SK-N-SH (cell line): ENCODE measurements around the gene TNIP3.
A peak's percentile ranks its signal among the peaks of the same experiment; 100 is the strongest.

Experiments used
- EP300 ChIP-seq, 2 experiments: IDR thresholded peaks; 2 replicates each; pipeline versions ENCODE4 v1.4.0 to v1.6.1; 2012; ENCODE audit warnings: borderline replicate concordance in 1 of 2, low read depth in 1 of 2, low read length in 1 of 2
- JUND ChIP-seq: IDR thresholded peaks from 2 replicates; pipeline ENCODE4 v1.4.0; 2012
- MEF2A ChIP-seq: IDR thresholded peaks from 2 replicates; pipeline ENCODE4 v1.4.0; 2012; ENCODE audit warnings: low read depth, borderline replicate concordance
- POLR2AphosphoS5 ChIP-seq: IDR thresholded peaks from 2 replicates; pipeline ENCODE4 v1.6.1; 2012; ENCODE audit warnings: low read depth, low read length
- RAD21 ChIP-seq: IDR thresholded peaks from 2 replicates; pipeline ENCODE4 v1.6.1; 2012; ENCODE audit warnings: mild to moderate bottlenecking, low read length
- RCOR1 ChIP-seq: fragments of 150-350 bp; IDR thresholded peaks from 2 replicates; pipeline ENCODE4 v1.6.1; 2017; ENCODE audit warnings: antibody characterized with exemption, low read length
- RFX5 ChIP-seq: IDR thresholded peaks from 2 replicates; pipeline ENCODE4 v1.6.1; 2012; ENCODE audit warnings: mild to moderate bottlenecking, improper control_type of control experiment, low read length
- TAF1 ChIP-seq: IDR thresholded peaks from 2 replicates; pipeline ENCODE4 v1.6.1; 2012; ENCODE audit warnings: low read depth, mild to moderate bottlenecking, low read length, moderate library complexity, borderline replicate concordance
- TF ChIP-seq, protein P1 (sequence below): fragments of 200-600 bp; sonication (generic); IDR thresholded peaks from 2 replicates; pipeline ENCODE4 v1.6.1; 2017; ENCODE audit warnings: antibody characterized with exemption, mild to moderate bottlenecking, moderate library complexity
- TF ChIP-seq, protein P2 (sequence below): IDR thresholded peaks from 2 replicates; pipeline ENCODE4 v1.4.0; 2012; ENCODE audit warnings: low read depth
- TF ChIP-seq, protein P3 (sequence below): fragments of 150-350 bp; IDR thresholded peaks from 2 replicates; pipeline ENCODE4 v1.6.1; 2017; ENCODE audit warnings: antibody characterized with exemption, low read length, low read depth, borderline replicate concordance
- TF ChIP-seq, protein P4 (sequence below): IDR thresholded peaks from 2 replicates; pipeline ENCODE4; 2012

DNA sequence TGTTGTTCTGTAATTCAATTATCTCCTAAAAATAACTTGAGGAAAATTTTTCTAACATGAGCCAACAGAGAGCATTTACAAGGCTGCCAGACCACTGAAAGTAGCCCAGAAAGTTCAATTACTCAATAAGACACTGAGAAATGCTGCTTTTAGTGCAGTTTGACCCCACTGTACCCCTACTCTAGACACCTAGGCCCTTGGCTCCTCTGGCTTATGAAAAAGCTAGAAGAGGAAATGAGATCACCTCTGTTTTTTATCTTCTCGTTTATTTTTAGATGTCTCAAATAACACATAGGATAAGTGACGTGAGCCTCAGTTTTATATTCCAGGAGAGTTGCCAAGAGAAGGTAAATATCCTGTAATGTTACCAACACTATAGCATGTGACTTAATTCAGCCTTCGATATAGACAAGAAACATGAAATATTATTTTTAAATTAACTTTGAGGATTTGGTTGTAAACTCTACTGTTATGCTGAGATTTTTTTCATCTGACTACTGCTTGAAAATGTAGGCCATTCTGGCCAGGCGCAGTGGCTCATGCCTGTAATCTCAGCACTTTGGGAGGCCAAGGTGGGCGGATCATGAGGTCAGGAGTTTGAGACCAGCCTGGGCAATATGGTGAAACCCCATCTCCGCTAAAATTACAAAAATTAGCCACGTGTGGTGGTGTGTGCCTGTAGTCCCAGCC is 24.4 kb downstream of the TNIP3 start:
- TF ChIP-seq, protein P1, sequence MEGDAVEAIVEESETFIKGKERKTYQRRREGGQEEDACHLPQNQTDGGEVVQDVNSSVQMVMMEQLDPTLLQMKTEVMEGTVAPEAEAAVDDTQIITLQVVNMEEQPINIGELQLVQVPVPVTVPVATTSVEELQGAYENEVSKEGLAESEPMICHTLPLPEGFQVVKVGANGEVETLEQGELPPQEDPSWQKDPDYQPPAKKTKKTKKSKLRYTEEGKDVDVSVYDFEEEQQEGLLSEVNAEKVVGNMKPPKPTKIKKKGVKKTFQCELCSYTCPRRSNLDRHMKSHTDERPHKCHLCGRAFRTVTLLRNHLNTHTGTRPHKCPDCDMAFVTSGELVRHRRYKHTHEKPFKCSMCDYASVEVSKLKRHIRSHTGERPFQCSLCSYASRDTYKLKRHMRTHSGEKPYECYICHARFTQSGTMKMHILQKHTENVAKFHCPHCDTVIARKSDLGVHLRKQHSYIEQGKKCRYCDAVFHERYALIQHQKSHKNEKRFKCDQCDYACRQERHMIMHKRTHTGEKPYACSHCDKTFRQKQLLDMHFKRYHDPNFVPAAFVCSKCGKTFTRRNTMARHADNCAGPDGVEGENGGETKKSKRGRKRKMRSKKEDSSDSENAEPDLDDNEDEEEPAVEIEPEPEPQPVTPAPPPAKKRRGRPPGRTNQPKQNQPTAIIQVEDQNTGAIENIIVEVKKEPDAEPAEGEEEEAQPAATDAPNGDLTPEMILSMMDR = no peak
- TF ChIP-seq EP300 (IDR thresholded peaks at IDR 0.05; ENCODE audit: borderline replicate concordance in 1 of 2, low read depth in 1 of 2, low read length in 1 of 2) (peak in 1 of 2 experiments; percentile 29; a peak in 1 of 4 replicates), POLR2AphosphoS5 (no peak), MEF2A (peak; percentile 81), JUND (no peak), RCOR1 (no peak), RFX5 (no peak), TAF1 (no peak), RAD21 (no peak)
- TF ChIP-seq, protein P2, sequence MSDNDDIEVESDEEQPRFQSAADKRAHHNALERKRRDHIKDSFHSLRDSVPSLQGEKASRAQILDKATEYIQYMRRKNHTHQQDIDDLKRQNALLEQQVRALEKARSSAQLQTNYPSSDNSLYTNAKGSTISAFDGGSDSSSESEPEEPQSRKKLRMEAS = no peak
- TF ChIP-seq, protein P3, sequence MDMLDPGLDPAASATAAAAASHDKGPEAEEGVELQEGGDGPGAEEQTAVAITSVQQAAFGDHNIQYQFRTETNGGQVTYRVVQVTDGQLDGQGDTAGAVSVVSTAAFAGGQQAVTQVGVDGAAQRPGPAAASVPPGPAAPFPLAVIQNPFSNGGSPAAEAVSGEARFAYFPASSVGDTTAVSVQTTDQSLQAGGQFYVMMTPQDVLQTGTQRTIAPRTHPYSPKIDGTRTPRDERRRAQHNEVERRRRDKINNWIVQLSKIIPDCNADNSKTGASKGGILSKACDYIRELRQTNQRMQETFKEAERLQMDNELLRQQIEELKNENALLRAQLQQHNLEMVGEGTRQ = no peak
- TF ChIP-seq, protein P4, sequence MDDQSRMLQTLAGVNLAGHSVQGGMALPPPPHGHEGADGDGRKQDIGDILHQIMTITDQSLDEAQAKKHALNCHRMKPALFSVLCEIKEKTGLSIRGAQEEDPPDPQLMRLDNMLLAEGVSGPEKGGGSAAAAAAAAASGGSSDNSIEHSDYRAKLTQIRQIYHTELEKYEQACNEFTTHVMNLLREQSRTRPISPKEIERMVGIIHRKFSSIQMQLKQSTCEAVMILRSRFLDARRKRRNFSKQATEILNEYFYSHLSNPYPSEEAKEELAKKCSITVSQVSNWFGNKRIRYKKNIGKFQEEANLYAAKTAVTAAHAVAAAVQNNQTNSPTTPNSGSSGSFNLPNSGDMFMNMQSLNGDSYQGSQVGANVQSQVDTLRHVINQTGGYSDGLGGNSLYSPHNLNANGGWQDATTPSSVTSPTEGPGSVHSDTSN = peak; percentile 33; the same call in 1 of the 2 replicates
